H1 (cell line): ENCODE results near the gene DNAH12. TPM values are rescaled to one million over a fixed set of nuclear protein-coding genes. Genes with fewer than 3 reads are reported as not detected.

ENCODE experiments used
- CTCF ChIA-PET: fragments of 300-600 bp; sonication (Branson Sonifier 250); formaldehyde crosslinking; loops from one replicate; lab custom pipeline; 2021; ENCODE audit not compliant: partially characterized antibody; lab: Charles Lee
- POLR2A ChIA-PET: fragments of 300-600 bp; sonication (Branson Sonifier 250); formaldehyde crosslinking; loops from one replicate; lab custom pipeline; 2021; ENCODE audit warnings: inconsistent platforms; ENCODE audit not compliant: partially characterized antibody; lab: Charles Lee
- DNase-seq, 2 experiments: peaks; one replicate each; pipeline versions ENCODE4 v3.0.0 to v3.0.0-alpha.2; 2010 to 2022; ENCODE audit warnings: low spot score in 2 of 2, low read depth in 1 of 2, mixed read lengths in 1 of 2
- FAIRE-seq: peaks from 2 replicates; lab custom pipeline; 2011; peaks lifted over from hg19 to GRCh38; lab: Jason Lieb, UNC
- H2AFZ ChIP-seq: 2 replicates; pipeline ENCODE4 v1.8.1; 2012; ENCODE audit warnings: low read length, inconsistent platforms
- H2AK5ac ChIP-seq: 2 replicates; pipeline ENCODE4 v1.6.1; 2013; ENCODE audit warnings: low read depth, low read length
- H2BK120ac ChIP-seq: replicated peaks from 2 replicates; pipeline ENCODE3; 2013; ENCODE audit warnings: low read depth, low read length, inconsistent platforms
- H2BK12ac ChIP-seq: 2 replicates; pipeline ENCODE4 v1.6.1; 2013; ENCODE audit warnings: low read depth, low read length
- H2BK15ac ChIP-seq: 2 replicates; pipeline ENCODE4 v1.6.1; 2013; ENCODE audit warnings: low read length
- H2BK20ac ChIP-seq: 2 replicates; pipeline ENCODE4 v1.6.1; 2013; ENCODE audit warnings: low read length
- H2BK5ac ChIP-seq: 2 replicates; pipeline ENCODE4 v1.6.1; 2013; ENCODE audit warnings: low read depth, low read length
- H3K14ac ChIP-seq: 2 replicates; pipeline ENCODE4 v1.6.1; 2013; ENCODE audit warnings: inconsistent platforms; ENCODE audit not compliant: insufficient read length
- H3K18ac ChIP-seq: 2 replicates; pipeline ENCODE4 v1.6.1; 2013; ENCODE audit warnings: low read length; ENCODE audit errors: extremely low read depth
- H3K23ac ChIP-seq: 2 replicates; pipeline ENCODE4 v1.6.1; 2013; ENCODE audit warnings: inconsistent platforms; ENCODE audit not compliant: insufficient read length
- H3K23me2 ChIP-seq: 2 replicates; pipeline ENCODE4 v1.6.1; 2013; ENCODE audit warnings: low read depth, low read length
- H3K27ac ChIP-seq: 2 replicates; pipeline ENCODE4 v1.6.1; 2011; ENCODE audit warnings: low read depth, low read length, inconsistent platforms
- H3K27me3 ChIP-seq, 4 experiments: replicated peaks in 1 of 4; 1 replicate in 1 of 4; 2 replicates in 3 of 4; pipeline versions ENCODE4 v1.6.1 to v1.8.1; 2011 to 2013; ENCODE audit warnings: low read length in 3 of 4, mild to moderate bottlenecking in 3 of 4, inconsistent platforms in 2 of 4, mixed read lengths in 2 of 4, moderate library complexity in 1 of 4; ENCODE audit not compliant: control insufficient read depth in 3 of 4, insufficient read depth in 3 of 4; ENCODE audit errors: extremely low read depth in 1 of 4
- H3K36me3 ChIP-seq, 4 experiments: 2 replicates each; pipeline versions ENCODE4 v1.6.1 to v1.8.1; 2011 to 2013; ENCODE audit warnings: mild to moderate bottlenecking in 4 of 4, low read length in 3 of 4, moderate library complexity in 2 of 4, control low read depth in 1 of 4, inconsistent platforms in 1 of 4; ENCODE audit not compliant: insufficient read depth in 4 of 4, control insufficient read depth in 2 of 4
- H3K4ac ChIP-seq: replicated peaks from 2 replicates; pipeline ENCODE3; 2013; ENCODE audit warnings: low read length, low read depth, mixed read lengths, inconsistent platforms; ENCODE audit not compliant: insufficient read length
- H3K4me1 ChIP-seq, 4 experiments: replicated peaks in 1 of 4; 1 replicate in 1 of 4; 2 replicates in 3 of 4; pipeline versions ENCODE4 v1.6.1 to v1.8.1; 2011 to 2013; ENCODE audit warnings: low read length in 3 of 4, inconsistent platforms in 2 of 4, mixed read lengths in 1 of 4; ENCODE audit not compliant: insufficient read depth in 4 of 4, control insufficient read depth in 3 of 4
- H3K4me2 ChIP-seq, 2 experiments: 2 replicates each; pipeline versions ENCODE4 v1.6.1 to v1.8.1; 2011 to 2013; ENCODE audit warnings: low read depth in 2 of 2, low read length in 2 of 2, control low read depth in 1 of 2, inconsistent platforms in 1 of 2, mild to moderate bottlenecking in 1 of 2; ENCODE audit not compliant: insufficient read depth in 1 of 2
- H3K4me3 ChIP-seq, 4 experiments: fragments of 200-600, 300-600 bp in 1 of 4; sonication (generic), shearing (Covaris generic), sonication (Bioruptor Twin) in 1 of 4; 2 replicates each; pipeline versions ENCODE4 v1.5.1 to v1.8.1; 2011 to 2016; ENCODE audit warnings: low read length in 4 of 4, low read depth in 3 of 4, control low read depth in 2 of 4, inconsistent platforms in 2 of 4, mild to moderate bottlenecking in 2 of 4, mixed read lengths in 1 of 4, moderate library complexity in 1 of 4; ENCODE audit not compliant: insufficient read depth in 2 of 4; ENCODE audit errors: extremely low read depth in 1 of 4
- H3K56ac ChIP-seq: replicated peaks from 2 replicates; pipeline ENCODE3; 2013; ENCODE audit warnings: low read depth, mild to moderate bottlenecking, mixed read lengths, low read length, inconsistent platforms; ENCODE audit not compliant: insufficient read length
- H3K79me1 ChIP-seq: 2 replicates; pipeline ENCODE4 v1.6.1; 2013; ENCODE audit warnings: low read depth, low read length, control low read depth
- H3K79me2 ChIP-seq, 2 experiments: 2 replicates each; pipeline versions ENCODE4 v1.6.1 to v1.8.1; 2012 to 2013; ENCODE audit warnings: low read length in 2 of 2, mild to moderate bottlenecking in 2 of 2, inconsistent platforms in 1 of 2; ENCODE audit not compliant: insufficient read depth in 2 of 2, control insufficient read depth in 1 of 2
- H3K9ac ChIP-seq, 4 experiments: replicated peaks in 1 of 4; 1 replicate in 1 of 4; 2 replicates in 3 of 4; pipeline versions ENCODE4 v1.6.1 to v1.8.1; 2011 to 2013; ENCODE audit warnings: low read depth in 3 of 4, low read length in 3 of 4, control low read depth in 2 of 4, mild to moderate bottlenecking in 2 of 4, moderate library complexity in 2 of 4, inconsistent platforms in 1 of 4; ENCODE audit errors: extremely low read depth in 1 of 4
- H3K9me3 ChIP-seq, 2 experiments: 2 replicates each; pipeline versions ENCODE4 v1.6.1 to v1.8.1; 2012 to 2013; ENCODE audit warnings: mild to moderate bottlenecking in 2 of 2, moderate library complexity in 2 of 2, control low read depth in 1 of 2, inconsistent platforms in 1 of 2, low read depth in 1 of 2, low read length in 1 of 2, mixed read lengths in 1 of 2; ENCODE audit not compliant: insufficient read depth in 2 of 2
- H4K20me1 ChIP-seq, 2 experiments: replicated peaks in 1 of 2; 2 replicates each; pipeline versions ENCODE3 to v1.8.1; 2011 to 2013; ENCODE audit warnings: inconsistent platforms in 2 of 2, low read length in 2 of 2, mild to moderate bottlenecking in 1 of 2; ENCODE audit not compliant: insufficient read depth in 2 of 2, control insufficient read depth in 1 of 2
- H4K5ac ChIP-seq: 2 replicates; pipeline ENCODE4 v1.6.1; 2013; ENCODE audit warnings: low read length, low read depth, mixed read lengths, inconsistent platforms; ENCODE audit not compliant: insufficient read length
- H4K8ac ChIP-seq: 2 replicates; pipeline ENCODE4 v1.8.0; 2013; ENCODE audit warnings: mild to moderate bottlenecking, moderate library complexity, low read length, inconsistent platforms; ENCODE audit not compliant: insufficient read depth; ENCODE audit errors: extremely low read depth
- H4K91ac ChIP-seq: replicated peaks from 2 replicates; pipeline ENCODE3; 2013; ENCODE audit warnings: low read length, mixed read lengths, inconsistent platforms; ENCODE audit not compliant: insufficient read length
- EP300 ChIP-seq, 2 experiments: IDR thresholded peaks; 1 replicate in 1 of 2; 2 replicates in 1 of 2; pipeline ENCODE4 v1.6.1; 2011 to 2012; ENCODE audit warnings: low read depth in 2 of 2, low read length in 2 of 2, mild to moderate bottlenecking in 2 of 2, borderline replicate concordance in 1 of 2, inconsistent platforms in 1 of 2, moderate library complexity in 1 of 2
- KDM5A ChIP-seq: fragments of 200-600 bp; IDR thresholded peaks from 2 replicates; pipeline ENCODE4 v1.7.1; 2012; ENCODE audit warnings: mild to moderate bottlenecking, low read length, inconsistent platforms, mixed read lengths
- polyA plus RNA-seq, 7 experiments: library from polyadenylated mRNA; depleted of rRNA in 3 of 7; stranded (reverse) in 5 of 7; unstranded in 2 of 7; fragments of >200 nt in 5 of 7; fragments of 200-250 nt in 2 of 7; gene quantifications; 1 replicate in 5 of 7; 2 replicates in 1 of 7; 4 replicates in 1 of 7; pipeline versions ENCODE4 v1.2.1 to v1.2.3, GENCODE V29; 2011 to 2013; ENCODE audit warnings: missing spikeins in 2 of 7, mixed read lengths in 2 of 7
- total RNA-seq: library from RNA; stranded (reverse); fragmentation: NEBNext Ultra II Directional; extraction: Animal tissue kit (Norgen Biotek cat#: 25700); gene quantifications from 2 replicates; pipeline ENCODE4 v1.2.1, GENCODE V29; 2021

The DNAH12 gene
- total and polyA plus RNA-seq, 2 of the 8 experiments (the other 6 are each of a cell fraction or from before 2014, with no cell fraction given) = not detected

DNA sequence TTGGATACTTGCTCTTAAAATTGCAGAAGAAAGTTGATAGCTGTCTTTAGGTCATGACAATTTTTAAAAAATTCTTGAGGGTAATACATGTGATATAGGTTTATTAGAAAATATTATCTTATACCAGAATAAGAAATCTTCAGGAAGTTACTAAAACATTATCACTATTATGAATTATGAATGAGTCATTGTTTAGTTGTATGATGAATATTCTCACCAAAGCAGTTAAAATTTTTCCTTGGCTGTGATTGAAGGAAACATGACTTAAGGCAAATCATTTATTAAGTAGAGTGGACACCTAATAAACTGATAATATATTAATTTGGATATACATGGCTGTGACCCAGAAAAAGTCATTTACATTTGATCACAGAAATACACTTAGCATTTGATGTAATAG, 286.5 kb downstream of the DNAH12 start:
- CTCF ChIA-PET = interaction anchor here (1.4 kb wide), 1 partner anchor 12 kb away, joined by 3 read pairs; no protein-coding TSS in a partner anchor

More for the DNA sequence above, 286.5 kb downstream of the DNAH12 start:
- DNase-seq (no peak), FAIRE-seq (no peak)
- TF ChIP-seq KDM5A (no peak), EP300 (IDR thresholded peaks at IDR 0.05; ENCODE audit: borderline replicate concordance in 1 of 2, low read depth in 2 of 2, low read length in 2 of 2) (no peak)
- Histone ChIP-seq H3K27me3 (no peaks in the 10 kb centered on the region), H3K79me1 (no peaks in the 10 kb centered on the region), H2BK120ac (no peak overlapping the region), H3K9ac (no peak overlapping the region), H3K9me3 (no peaks in the 10 kb centered on the region), H3K36me3 (peaks cover 2 to 24% (median 14%) of the 10 kb centered on the region in 4 experiments; a peak in 5 of 8 replicates), H3K79me2 (no peaks in the 10 kb centered on the region), H2AFZ (no peak overlapping the region), H2BK12ac (no peak overlapping the region), H2BK5ac (no peak overlapping the region), H2BK15ac (no peak overlapping the region), H3K18ac (no peak overlapping the region), H3K4me3 (no peak overlapping the region), H4K8ac (no peak overlapping the region), H3K23ac (no peak overlapping the region), H3K56ac (no peak overlapping the region), H3K14ac (no peak overlapping the region), H4K5ac (no peak overlapping the region), H4K20me1 (no peaks in the 10 kb centered on the region), H2BK20ac (no peak overlapping the region), H4K91ac (no peak overlapping the region), H3K23me2 (no peaks in the 10 kb centered on the region; the same call in 1 of the 2 replicates), H3K4me1 (no peaks in the 10 kb centered on the region), H3K27ac (no peak overlapping the region), H2AK5ac (no peak overlapping the region), H3K4ac (no peak overlapping the region), H3K4me2 (no peak overlapping the region)
- POLR2A ChIA-PET = interaction anchor here (0.6 kb wide), 1 partner anchor 53 kb away, joined by 5 read pairs; no protein-coding TSS in a partner anchor
